H1 (cell line): ENCODE results near the gene GTF2A1. TPM values are rescaled to one million over a fixed set of nuclear protein-coding genes. Genes with fewer than 3 reads are reported as not detected.

ENCODE experiments used
- CTCF ChIA-PET: fragments of 300-600 bp; sonication (Branson Sonifier 250); formaldehyde crosslinking; loops from one replicate; lab custom pipeline; 2021; ENCODE audit not compliant: partially characterized antibody; lab: Charles Lee
- POLR2A ChIA-PET: fragments of 300-600 bp; sonication (Branson Sonifier 250); formaldehyde crosslinking; loops from one replicate; lab custom pipeline; 2021; ENCODE audit warnings: inconsistent platforms; ENCODE audit not compliant: partially characterized antibody; lab: Charles Lee
- DNase-seq, 2 experiments: peaks; one replicate each; pipeline versions ENCODE4 v3.0.0 to v3.0.0-alpha.2; 2010 to 2022; ENCODE audit warnings: low spot score in 2 of 2, low read depth in 1 of 2, mixed read lengths in 1 of 2
- FAIRE-seq: peaks from 2 replicates; lab custom pipeline; 2011; peaks lifted over from hg19 to GRCh38; lab: Jason Lieb, UNC
- H2AFZ ChIP-seq: 2 replicates; pipeline ENCODE4 v1.8.1; 2012; ENCODE audit warnings: low read length, inconsistent platforms
- H2AK5ac ChIP-seq: 2 replicates; pipeline ENCODE4 v1.6.1; 2013; ENCODE audit warnings: low read depth, low read length
- H2BK120ac ChIP-seq: replicated peaks from 2 replicates; pipeline ENCODE3; 2013; ENCODE audit warnings: low read depth, low read length, inconsistent platforms
- H2BK12ac ChIP-seq: 2 replicates; pipeline ENCODE4 v1.6.1; 2013; ENCODE audit warnings: low read depth, low read length
- H2BK15ac ChIP-seq: 2 replicates; pipeline ENCODE4 v1.6.1; 2013; ENCODE audit warnings: low read length
- H2BK20ac ChIP-seq: 2 replicates; pipeline ENCODE4 v1.6.1; 2013; ENCODE audit warnings: low read length
- H2BK5ac ChIP-seq: 2 replicates; pipeline ENCODE4 v1.6.1; 2013; ENCODE audit warnings: low read depth, low read length
- H3K14ac ChIP-seq: 2 replicates; pipeline ENCODE4 v1.6.1; 2013; ENCODE audit warnings: inconsistent platforms; ENCODE audit not compliant: insufficient read length
- H3K18ac ChIP-seq: 2 replicates; pipeline ENCODE4 v1.6.1; 2013; ENCODE audit warnings: low read length; ENCODE audit errors: extremely low read depth
- H3K23ac ChIP-seq: 2 replicates; pipeline ENCODE4 v1.6.1; 2013; ENCODE audit warnings: inconsistent platforms; ENCODE audit not compliant: insufficient read length
- H3K23me2 ChIP-seq: 2 replicates; pipeline ENCODE4 v1.6.1; 2013; ENCODE audit warnings: low read depth, low read length
- H3K27ac ChIP-seq: 2 replicates; pipeline ENCODE4 v1.6.1; 2011; ENCODE audit warnings: low read depth, low read length, inconsistent platforms
- H3K27me3 ChIP-seq, 4 experiments: replicated peaks in 1 of 4; 1 replicate in 1 of 4; 2 replicates in 3 of 4; pipeline versions ENCODE4 v1.6.1 to v1.8.1; 2011 to 2013; ENCODE audit warnings: low read length in 3 of 4, mild to moderate bottlenecking in 3 of 4, inconsistent platforms in 2 of 4, mixed read lengths in 2 of 4, moderate library complexity in 1 of 4; ENCODE audit not compliant: control insufficient read depth in 3 of 4, insufficient read depth in 3 of 4; ENCODE audit errors: extremely low read depth in 1 of 4
- H3K36me3 ChIP-seq, 4 experiments: 2 replicates each; pipeline versions ENCODE4 v1.6.1 to v1.8.1; 2011 to 2013; ENCODE audit warnings: mild to moderate bottlenecking in 4 of 4, low read length in 3 of 4, moderate library complexity in 2 of 4, control low read depth in 1 of 4, inconsistent platforms in 1 of 4; ENCODE audit not compliant: insufficient read depth in 4 of 4, control insufficient read depth in 2 of 4
- H3K4ac ChIP-seq: replicated peaks from 2 replicates; pipeline ENCODE3; 2013; ENCODE audit warnings: low read length, low read depth, mixed read lengths, inconsistent platforms; ENCODE audit not compliant: insufficient read length
- H3K4me1 ChIP-seq, 4 experiments: replicated peaks in 1 of 4; 1 replicate in 1 of 4; 2 replicates in 3 of 4; pipeline versions ENCODE4 v1.6.1 to v1.8.1; 2011 to 2013; ENCODE audit warnings: low read length in 3 of 4, inconsistent platforms in 2 of 4, mixed read lengths in 1 of 4; ENCODE audit not compliant: insufficient read depth in 4 of 4, control insufficient read depth in 3 of 4
- H3K4me2 ChIP-seq, 2 experiments: 2 replicates each; pipeline versions ENCODE4 v1.6.1 to v1.8.1; 2011 to 2013; ENCODE audit warnings: low read depth in 2 of 2, low read length in 2 of 2, control low read depth in 1 of 2, inconsistent platforms in 1 of 2, mild to moderate bottlenecking in 1 of 2; ENCODE audit not compliant: insufficient read depth in 1 of 2
- H3K4me3 ChIP-seq, 4 experiments: fragments of 200-600, 300-600 bp in 1 of 4; sonication (generic), shearing (Covaris generic), sonication (Bioruptor Twin) in 1 of 4; 2 replicates each; pipeline versions ENCODE4 v1.5.1 to v1.8.1; 2011 to 2016; ENCODE audit warnings: low read length in 4 of 4, low read depth in 3 of 4, control low read depth in 2 of 4, inconsistent platforms in 2 of 4, mild to moderate bottlenecking in 2 of 4, mixed read lengths in 1 of 4, moderate library complexity in 1 of 4; ENCODE audit not compliant: insufficient read depth in 2 of 4; ENCODE audit errors: extremely low read depth in 1 of 4
- H3K56ac ChIP-seq: replicated peaks from 2 replicates; pipeline ENCODE3; 2013; ENCODE audit warnings: low read depth, mild to moderate bottlenecking, mixed read lengths, low read length, inconsistent platforms; ENCODE audit not compliant: insufficient read length
- H3K79me1 ChIP-seq: 2 replicates; pipeline ENCODE4 v1.6.1; 2013; ENCODE audit warnings: low read depth, low read length, control low read depth
- H3K79me2 ChIP-seq, 2 experiments: 2 replicates each; pipeline versions ENCODE4 v1.6.1 to v1.8.1; 2012 to 2013; ENCODE audit warnings: low read length in 2 of 2, mild to moderate bottlenecking in 2 of 2, inconsistent platforms in 1 of 2; ENCODE audit not compliant: insufficient read depth in 2 of 2, control insufficient read depth in 1 of 2
- H3K9ac ChIP-seq, 4 experiments: replicated peaks in 1 of 4; 1 replicate in 1 of 4; 2 replicates in 3 of 4; pipeline versions ENCODE4 v1.6.1 to v1.8.1; 2011 to 2013; ENCODE audit warnings: low read depth in 3 of 4, low read length in 3 of 4, control low read depth in 2 of 4, mild to moderate bottlenecking in 2 of 4, moderate library complexity in 2 of 4, inconsistent platforms in 1 of 4; ENCODE audit errors: extremely low read depth in 1 of 4
- H3K9me3 ChIP-seq, 2 experiments: 2 replicates each; pipeline versions ENCODE4 v1.6.1 to v1.8.1; 2012 to 2013; ENCODE audit warnings: mild to moderate bottlenecking in 2 of 2, moderate library complexity in 2 of 2, control low read depth in 1 of 2, inconsistent platforms in 1 of 2, low read depth in 1 of 2, low read length in 1 of 2, mixed read lengths in 1 of 2; ENCODE audit not compliant: insufficient read depth in 2 of 2
- H4K20me1 ChIP-seq, 2 experiments: replicated peaks in 1 of 2; 2 replicates each; pipeline versions ENCODE3 to v1.8.1; 2011 to 2013; ENCODE audit warnings: inconsistent platforms in 2 of 2, low read length in 2 of 2, mild to moderate bottlenecking in 1 of 2; ENCODE audit not compliant: insufficient read depth in 2 of 2, control insufficient read depth in 1 of 2
- H4K5ac ChIP-seq: 2 replicates; pipeline ENCODE4 v1.6.1; 2013; ENCODE audit warnings: low read length, low read depth, mixed read lengths, inconsistent platforms; ENCODE audit not compliant: insufficient read length
- H4K8ac ChIP-seq: 2 replicates; pipeline ENCODE4 v1.8.0; 2013; ENCODE audit warnings: mild to moderate bottlenecking, moderate library complexity, low read length, inconsistent platforms; ENCODE audit not compliant: insufficient read depth; ENCODE audit errors: extremely low read depth
- H4K91ac ChIP-seq: replicated peaks from 2 replicates; pipeline ENCODE3; 2013; ENCODE audit warnings: low read length, mixed read lengths, inconsistent platforms; ENCODE audit not compliant: insufficient read length
- CREB1 ChIP-seq: IDR thresholded peaks from 2 replicates; pipeline ENCODE4 v1.6.1; 2012; ENCODE audit warnings: inconsistent platforms
- KDM4A ChIP-seq: IDR thresholded peaks from one replicate; pipeline ENCODE4 v1.7.1; 2012; ENCODE audit warnings: low read depth, mild to moderate bottlenecking, moderate library complexity, low read length, inconsistent platforms; ENCODE audit not compliant: severe bottlenecking
- SP1 ChIP-seq: IDR thresholded peaks from 2 replicates; pipeline ENCODE4 v1.6.1; 2011; ENCODE audit warnings: low read depth, low read length
- TEAD4 ChIP-seq: IDR thresholded peaks from 2 replicates; pipeline ENCODE4 v1.6.1; 2012; ENCODE audit warnings: low read depth, low read length, inconsistent platforms, mixed read lengths
- WGBS, 2 experiments: shearing (Covaris generic) in 1 of 2; methylation state at CpG; one replicate each; pipeline versions ENCODE4 v1.1.6 to v1.1.7; 2013 to 2015; ENCODE audit warnings: low lambda C conversion rate in 2 of 2, mixed read lengths in 2 of 2, inconsistent platforms in 1 of 2, low coverage in 1 of 2, missing lambda C conversion rate in 1 of 2; ENCODE audit not compliant: insufficient replicate concordance in 2 of 2, insufficient coverage in 1 of 2, insufficient read length in 1 of 2; ENCODE audit errors: extremely low coverage in 1 of 2, missing lambda C conversion rate in 1 of 2; 5-methylcytosine and 5-hydroxymethylcytosine counted together
- polyA plus RNA-seq, 7 experiments: library from polyadenylated mRNA; depleted of rRNA in 3 of 7; stranded (reverse) in 5 of 7; unstranded in 2 of 7; fragments of >200 nt in 5 of 7; fragments of 200-250 nt in 2 of 7; gene quantifications; 1 replicate in 5 of 7; 2 replicates in 1 of 7; 4 replicates in 1 of 7; pipeline versions ENCODE4 v1.2.1 to v1.2.3, GENCODE V29; 2011 to 2013; ENCODE audit warnings: missing spikeins in 2 of 7, mixed read lengths in 2 of 7
- total RNA-seq: library from RNA; stranded (reverse); fragmentation: NEBNext Ultra II Directional; extraction: Animal tissue kit (Norgen Biotek cat#: 25700); gene quantifications from 2 replicates; pipeline ENCODE4 v1.2.1, GENCODE V29; 2021

Gene GTF2A1
- total and polyA plus RNA-seq, 2 of the 8 experiments (the other 6 are each of a cell fraction or from before 2014, with no cell fraction given) = 24.1 to 57.8 TPM

GRCh38 chr14:81166121-81166520 is 54.6 kb downstream of the GTF2A1 start:
- no peak overlapping the region for H2BK15ac ChIP-seq
- H3K18ac ChIP-seq = no peak overlapping the region
- H3K9ac ChIP-seq = no peak overlapping the region
- no peaks in the 10 kb centered on the region for H3K36me3 ChIP-seq
- H3K4me2 ChIP-seq = no peak overlapping the region
- H3K23ac ChIP-seq = no peak overlapping the region
- no peak overlapping the region for H3K27ac ChIP-seq
- H2AK5ac ChIP-seq = no peak overlapping the region
- no peak overlapping the region for H2BK12ac ChIP-seq
- DNase-seq = no peak
- no peaks in the 10 kb centered on the region for H3K79me2 ChIP-seq
- peaks cover 0 to 5% (median under 1%) of the 10 kb centered on the region in 4 experiments; a peak in 3 of 7 replicates for H3K4me1 ChIP-seq
- no peak overlapping the region for H2BK120ac ChIP-seq
- no peak overlapping the region for H4K5ac ChIP-seq
- ChIA-PET POLR2A (no interaction called here), CTCF (interaction anchor here (1.3 to 5.2 kb wide), 6 partner anchors 21 to 287 kb away, joined by 3 to 50 read pairs (median 6); partner anchors contain the start of gene TSHR)
- 86% methylated on average over 2 of the region's 2 CpGs; no CpG with 5 or more reads in 1 of the 2 experiments for WGBS, 2 experiments
- no peak overlapping the region for H3K4ac ChIP-seq
- H3K79me1 ChIP-seq = no peaks in the 10 kb centered on the region
- H3K14ac ChIP-seq = no peak overlapping the region
- FAIRE-seq = no peak
- H3K4me3 ChIP-seq = no peak overlapping the region
- peaks cover 5% of the 10 kb centered on the region; the same call in 1 of the 2 replicates for H3K23me2 ChIP-seq
- no peak overlapping the region for H2AFZ ChIP-seq
- no peak overlapping the region for H4K8ac ChIP-seq
- H3K9me3 ChIP-seq = no peaks in the 10 kb centered on the region
- H2BK20ac ChIP-seq = no peak overlapping the region
- H2BK5ac ChIP-seq = no peak overlapping the region
- TF ChIP-seq CREB1 (no peak), KDM4A (no peak), SP1 (no peak), TEAD4 (no peak)
- H3K56ac ChIP-seq = no peak overlapping the region
- H4K91ac ChIP-seq = no peak overlapping the region
- no peaks in the 10 kb centered on the region for H4K20me1 ChIP-seq
- H3K27me3 ChIP-seq = no peaks in the 10 kb centered on the region
